NCI-H2171 treated with DMSO at 0.1 percent for 48 hours (cell line): Measurements from ENCODE around the gene CACNG4.
"Not testable (repeated sequence)": the region's sequence is repeated elsewhere in the genome, so short reads cannot be mapped to it uniquely, and the experiment has no call there.

Experiments
- DNase-seq: peaks from one replicate; lab custom pipeline; 2025; lab: John Stamatoyannopoulos, UW

CACNG4 gene

GRCh38 chr17:67018471-67019434 is 54.2 kb downstream of the CACNG4 start:
- no peak for DNase-seq

- DNase-seq = no peak
Measured at GRCh38 chr17:67019809-67020208, 55.3 kb downstream of the CACNG4 start.

GRCh38 chr17:67020293-67020766 is 55.8 kb downstream of the CACNG4 start:
- DNase-seq = no peak

GRCh38 chr17:67021196-67021595 is 56.7 kb downstream of the CACNG4 start:
- no peak for DNase-seq

GRCh38 chr17:67021743-67022450 is 57.4 kb downstream of the CACNG4 start:
- no peak for DNase-seq

GRCh38 chr17:67022451-67022810 is 57.9 kb downstream of the CACNG4 start:
- DNase-seq = no peak

- DNase-seq = no peak
Measured at GRCh38 chr17:67024736-67025135, 60.2 kb downstream of the CACNG4 start.

GRCh38 chr17:67025216-67025792 is 60.8 kb downstream of the CACNG4 start:
- DNase-seq = no peak

GRCh38 chr17:67026341-67026740 is 61.8 kb downstream of the CACNG4 start:
- DNase-seq = no peak

- no peak for DNase-seq
Measured at GRCh38 chr17:67027031-67027628, 62.6 kb downstream of the CACNG4 start.

GRCh38 chr17:67030641-67031040 is 66.1 kb downstream of the CACNG4 start:
- no peak for DNase-seq

- DNase-seq = no peak
Measured at GRCh38 chr17:67032382-67032781, 67.9 kb downstream of the CACNG4 start.

GRCh38 chr17:67032985-67033384 is 68.5 kb downstream of the CACNG4 start:
- DNase-seq = no peak

- DNase-seq = no peak
Measured at GRCh38 chr17:67033613-67034012, 69.1 kb downstream of the CACNG4 start.

GRCh38 chr17:67035131-67036083 is 70.9 kb downstream of the CACNG4 start:
- no peak for DNase-seq

GRCh38 chr17:67038861-67039365 is 74.4 kb downstream of the CACNG4 start:
- no peak for DNase-seq

GRCh38 chr17:67040652-67041051 is 76.1 kb downstream of the CACNG4 start:
- no peak for DNase-seq

- not testable (repeated sequence) for DNase-seq
Measured at GRCh38 chr17:67041119-67041518, 76.6 kb downstream of the CACNG4 start.

GRCh38 chr17:67041531-67041930 is 77.0 kb downstream of the CACNG4 start:
- DNase-seq = no peak

GRCh38 chr17:67041941-67042899 is 77.7 kb downstream of the CACNG4 start:
- peak; percentile 71 for DNase-seq
